Measurements from ENCODE around the gene CTNNAL1. TPM values are rescaled to one million over a fixed set of nuclear protein-coding genes. Genes with fewer than 3 reads are reported as not detected.

The CTNNAL1 gene
- total and polyA plus RNA-seq, 8 donors, result 15.6 to 87.0 (median 53.7) TPM

DNA sequence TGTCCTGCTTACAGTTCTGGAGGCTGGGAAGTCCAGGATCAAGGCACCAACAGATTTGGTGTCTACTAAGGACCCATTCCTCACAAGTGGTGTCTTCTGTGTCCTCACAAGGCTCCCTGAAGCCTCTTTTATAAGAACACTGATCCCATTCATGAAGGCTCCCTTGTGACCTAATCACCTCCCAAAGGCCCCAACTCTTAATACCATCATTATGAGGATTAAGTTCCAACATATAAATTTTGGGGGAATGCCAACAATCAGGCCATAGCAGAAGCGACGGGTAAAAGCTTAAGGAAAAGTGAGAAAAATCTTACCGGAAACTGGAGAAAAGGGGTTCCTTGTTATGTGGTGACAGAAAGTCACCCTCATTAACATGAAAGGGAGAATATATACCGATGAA is 11.2 kb downstream of the CTNNAL1 start:
- no peak for DNase-seq
- Histone ChIP-seq H3K4me3 (no peak overlapping the region), H3K27ac (no peak overlapping the region), H3K36me3 (peaks cover 0 to 3% (median 0%) of the 10 kb centered on the region in 4 donors), H3K9me3 (peaks cover 3 to 13% (median 9%) of the 10 kb centered on the region in 4 donors), H3K4me1 (peaks cover 0 to 34% (median 10%) of the 10 kb centered on the region in 4 donors), H3K27me3 (no peaks in the 10 kb centered on the region)
- TF ChIP-seq POLR2A (IDR thresholded peaks at IDR 0.05) (no peak), EP300 (IDR thresholded peaks at IDR 0.05) (no peak)
- TF ChIP-seq, protein P1, sequence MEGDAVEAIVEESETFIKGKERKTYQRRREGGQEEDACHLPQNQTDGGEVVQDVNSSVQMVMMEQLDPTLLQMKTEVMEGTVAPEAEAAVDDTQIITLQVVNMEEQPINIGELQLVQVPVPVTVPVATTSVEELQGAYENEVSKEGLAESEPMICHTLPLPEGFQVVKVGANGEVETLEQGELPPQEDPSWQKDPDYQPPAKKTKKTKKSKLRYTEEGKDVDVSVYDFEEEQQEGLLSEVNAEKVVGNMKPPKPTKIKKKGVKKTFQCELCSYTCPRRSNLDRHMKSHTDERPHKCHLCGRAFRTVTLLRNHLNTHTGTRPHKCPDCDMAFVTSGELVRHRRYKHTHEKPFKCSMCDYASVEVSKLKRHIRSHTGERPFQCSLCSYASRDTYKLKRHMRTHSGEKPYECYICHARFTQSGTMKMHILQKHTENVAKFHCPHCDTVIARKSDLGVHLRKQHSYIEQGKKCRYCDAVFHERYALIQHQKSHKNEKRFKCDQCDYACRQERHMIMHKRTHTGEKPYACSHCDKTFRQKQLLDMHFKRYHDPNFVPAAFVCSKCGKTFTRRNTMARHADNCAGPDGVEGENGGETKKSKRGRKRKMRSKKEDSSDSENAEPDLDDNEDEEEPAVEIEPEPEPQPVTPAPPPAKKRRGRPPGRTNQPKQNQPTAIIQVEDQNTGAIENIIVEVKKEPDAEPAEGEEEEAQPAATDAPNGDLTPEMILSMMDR (IDR thresholded peaks at IDR 0.05), result no peak
- 95 to 98% (median 96%) methylated on average over 4 of the region's 4 CpGs for WGBS, 5 donors
- intact Hi-C loops (cut with DNase I; ENCODE audit: low total_unique reads), result no loop called here

GRCh38 chr9:109001275-109001676 is 12.0 kb downstream of the CTNNAL1 start:
- intact Hi-C loops (cut with DNase I; ENCODE audit: low total_unique reads), result no loop called here
- WGBS, 5 donors, result 77 to 90% (median 84%) methylated on average over 1 of the region's 1 CpG
- Histone ChIP-seq H3K4me3 (no peak overlapping the region), H3K27me3 (no peaks in the 10 kb centered on the region), H3K9me3 (peaks cover 3 to 13% (median 9%) of the 10 kb centered on the region in 4 donors), H3K36me3 (peaks cover 0 to 3% (median 0%) of the 10 kb centered on the region in 4 donors), H3K27ac (no peak overlapping the region), H3K4me1 (peaks cover 0 to 39% (median 12%) of the 10 kb centered on the region in 4 donors)
- no peak for DNase-seq
- TF ChIP-seq POLR2A (IDR thresholded peaks at IDR 0.05), result no peak
- no peak for TF ChIP-seq EP300 (IDR thresholded peaks at IDR 0.05)

DNA sequence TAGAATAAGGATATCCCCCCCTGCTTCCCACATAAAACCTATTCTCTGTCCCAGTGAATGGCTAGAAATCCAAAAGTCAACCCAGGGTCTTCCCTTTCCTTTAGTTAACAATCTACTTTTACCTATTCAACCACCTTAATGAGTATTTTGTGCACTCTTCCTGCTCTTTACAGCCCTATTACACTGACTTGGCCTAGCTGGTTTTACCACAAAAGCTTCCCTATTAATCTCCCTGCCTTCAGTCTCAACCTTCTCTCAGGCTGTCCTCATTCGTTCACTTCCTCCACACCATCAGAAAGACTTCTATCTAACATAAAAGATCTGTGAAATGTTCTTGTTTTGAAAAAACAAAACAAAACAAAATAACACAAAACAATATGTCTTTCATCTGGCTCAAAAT is 16.2 kb downstream of the CTNNAL1 start:
- H3K27me3 ChIP-seq, result no peaks in the 10 kb centered on the region
- peak overlapping the region in 3 of 5 donors; percentile 4 to 20 (median 4) for H3K27ac ChIP-seq
- 33 to 54% (median 44%) methylated on average over 1 of the region's 1 CpG for WGBS, 5 donors
- intact Hi-C loops (cut with DNase I; ENCODE audit: low total_unique reads), result no loop called here
- peaks cover 6 to 56% (median 23%) of the 10 kb centered on the region in 4 donors for H3K4me1 ChIP-seq
- H3K9me3 ChIP-seq, result no peaks in the 10 kb centered on the region
- DNase-seq, result no peak
- H3K36me3 ChIP-seq, result no peaks in the 10 kb centered on the region
- H3K4me3 ChIP-seq, result no peak overlapping the region
- TF ChIP-seq EP300 (IDR thresholded peaks at IDR 0.05) (no peak), POLR2AphosphoS5 (IDR thresholded peaks at IDR 0.05) (no peak), POLR2A (IDR thresholded peaks at IDR 0.05) (no peak)
- TF ChIP-seq, protein P1 (IDR thresholded peaks at IDR 0.05), result no peak

- Histone ChIP-seq H3K9me3 (no peaks in the 10 kb centered on the region), H3K4me1 (peaks cover 7 to 58% (median 26%) of the 10 kb centered on the region in 4 donors), H3K27ac (peak overlapping the region in 1 of 5 donors; percentile 34), H3K36me3 (no peaks in the 10 kb centered on the region), H3K27me3 (no peaks in the 10 kb centered on the region), H3K4me3 (no peak overlapping the region)
- 8 to 26% (median 13%) methylated on average over 1 of the region's 1 CpG for WGBS, 5 donors
- intact Hi-C loops (cut with DNase I; ENCODE audit: low total_unique reads), result no loop called here
- no peak for DNase-seq
- TF ChIP-seq POLR2AphosphoS5 (IDR thresholded peaks at IDR 0.05) (no peak), EP300 (IDR thresholded peaks at IDR 0.05) (no peak), POLR2A (IDR thresholded peaks at IDR 0.05) (no peak)
- TF ChIP-seq, protein P1 (IDR thresholded peaks at IDR 0.05), result no peak
Observed at GRCh38 chr9:108996643-108997042, 16.7 kb downstream of the CTNNAL1 start.

DNA sequence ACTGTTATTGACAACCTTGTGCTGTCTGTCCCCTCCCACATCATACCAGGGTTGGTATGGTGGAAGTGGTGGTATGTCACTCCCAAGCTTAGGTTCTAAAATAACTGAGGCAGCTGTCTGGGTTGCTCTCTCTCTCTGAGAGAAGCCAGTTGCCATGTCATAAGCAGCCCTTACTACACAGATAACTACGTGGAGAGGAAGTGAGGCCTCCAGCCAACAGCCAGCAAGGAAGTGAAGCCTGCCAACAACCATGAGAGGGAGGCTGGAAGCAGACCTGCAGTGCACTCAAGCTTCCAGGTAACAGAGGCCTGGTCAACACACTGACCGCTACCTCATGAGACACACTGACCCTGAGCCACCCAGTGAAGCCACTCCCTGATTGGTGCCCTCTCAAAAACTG is 18.6 kb downstream of the CTNNAL1 start:
- Histone ChIP-seq H3K4me1 (peaks cover 10 to 61% (median 35%) of the 10 kb centered on the region in 4 donors), H3K4me3 (no peak overlapping the region), H3K27me3 (no peaks in the 10 kb centered on the region), H3K27ac (peak overlapping the region in 4 of 5 donors; percentile 14 to 40 (median 30)), H3K36me3 (peaks cover 0 to 5% (median 1%) of the 10 kb centered on the region in 4 donors), H3K9me3 (no peaks in the 10 kb centered on the region)
- intact Hi-C loops (cut with DNase I; ENCODE audit: low total_unique reads), result no loop called here
- WGBS, 5 donors, result 20 to 41% (median 26%) methylated on average over 2 of the region's 2 CpGs
- TF ChIP-seq POLR2A (IDR thresholded peaks at IDR 0.05) (no peak), POLR2AphosphoS5 (IDR thresholded peaks at IDR 0.05) (peak in 1 of 3 donors; percentile 48)
- DNase-seq, result peak; percentile 62 to 65

All from stomach (tissue), 9 donors.